Heart left ventricle (tissue), 13 donors: ENCODE data around the gene WBP1.
A peak's percentile ranks its signal among the peaks of the same experiment; 100 is the strongest.

Experiments
- CTCF ChIP-seq, 12 donors: fragments of 200-600 bp; sonication (generic) in 4 of 12; IDR thresholded peaks; one replicate each; pipeline versions ENCODE4 v1.5.0 to v1.8.0; 2018 to 2022; ENCODE audit warnings: antibody characterized with exemption in 12 of 12, mild to moderate bottlenecking in 5 of 12
- POLR2A ChIP-seq, 2 donors: fragments of 450-650 bp; IDR thresholded peaks; one replicate each; pipeline ENCODE4 v1.6.1; 2017; ENCODE audit warnings: antibody characterized with exemption in 2 of 2, mild to moderate bottlenecking in 2 of 2, moderate library complexity in 2 of 2
- donor health status: ischemic (EF 13 %, LVEDD 7.1; RV severe dilation, severe dysfunction).
- donor health status: DM: no; HTN: yes; CAD: no.
- donor health status: DM: no; HTN: no; CAD: no.
- donor health status: ischemic (EF 25% LVEDD 6.9; RV normal size, moderate dysfunction).
- donor health status: ischemic (EF 25% LVEDD 5.7; RV mildly dilated, moderate dysfunction).
- donor health status: ischemic (EF 35%, LVEDD 5.7; RV mildly dilated, moderate dysfunction).
- donor health status: nonischemic (EF 11% LVEDD 7.7; RV severe dilation, severe dysfunction).
- donor health status: DM: yes; HTN: yes; CAD: no.
- donor health status: PGD.
- donor health status: ischemic (EF 29% LVEDD 5.4; RV normal size, mild dysfunction).
- donor health status: nonischemic (EF 23%, LVEDD 6.1; RV moderate dilation, normal function).

DNA sequence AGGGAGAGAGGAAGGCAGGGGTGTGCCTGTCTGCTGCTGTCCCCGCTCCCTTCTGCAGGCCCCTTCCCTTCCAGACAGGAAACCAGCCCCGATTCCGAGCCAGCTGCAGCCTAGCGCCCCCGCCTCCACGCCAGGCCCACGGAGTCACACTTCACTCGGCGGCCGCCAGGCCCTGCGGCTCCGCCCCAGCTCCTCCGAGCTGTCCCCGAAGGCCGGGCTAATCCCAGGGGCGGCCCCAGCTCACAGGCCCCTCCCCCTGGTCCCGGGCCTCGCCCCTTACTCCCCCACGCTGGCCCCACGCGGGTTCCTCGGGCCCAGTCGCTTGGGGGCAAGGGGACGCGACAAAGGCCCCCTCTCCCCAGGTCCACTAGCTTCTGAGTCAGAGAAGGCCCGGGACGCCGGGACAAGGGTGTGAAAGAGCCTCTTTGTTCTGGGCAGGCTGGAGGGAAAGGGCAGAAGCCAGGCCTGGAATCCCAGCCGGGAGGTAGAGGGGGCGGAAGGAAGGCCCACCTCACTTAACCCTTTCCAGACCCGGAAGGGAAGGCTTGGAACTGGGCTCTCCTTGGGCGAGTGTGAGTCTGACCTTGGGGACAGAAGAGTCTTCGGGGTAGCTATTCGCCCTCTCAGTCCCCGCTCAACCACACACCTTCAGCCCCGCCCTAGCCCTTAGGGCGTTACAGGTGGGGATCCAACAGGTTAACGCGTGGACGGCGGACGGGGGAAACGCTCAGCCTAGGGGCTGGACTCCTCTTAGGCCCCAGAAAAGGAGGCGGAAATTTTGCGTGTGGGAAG, 17.7 kb upstream of the WBP1 start:
- TF ChIP-seq POLR2A (IDR thresholded peaks at IDR 0.05): peak in 1 of 2 donors; percentile 68
- peak in 9 of 12 donors; percentile 11 to 52 (median 29) for TF ChIP-seq CTCF (IDR thresholded peaks at IDR 0.05)
